GM08714 (cell line): ENCODE measurements around the gene DLG1.

ENCODE experiments used
- H3K4me3 ChIP-seq: fragments of 200-500 bp; sonication (Bioruptor generic); 2 replicates; pipeline ENCODE4 v1.5.1; 2014; ENCODE audit warnings: mild to moderate bottlenecking, low read length, inconsistent platforms
- ZNF274 ChIP-seq: IDR thresholded peaks from 2 replicates; pipeline ENCODE4 v1.6.1; 2012; ENCODE audit warnings: mild to moderate bottlenecking, low read depth, low read length

Gene DLG1

GRCh38 chr3:197151580-197151979 lies 146.8 kb downstream of the DLG1 start:
- no peak overlapping the region for H3K4me3 ChIP-seq
- no peak for TF ChIP-seq ZNF274

- no peak overlapping the region for H3K4me3 ChIP-seq
- no peak for TF ChIP-seq ZNF274
Measured at GRCh38 chr3:197149528-197149927, 148.9 kb downstream of the DLG1 start.

GRCh38 chr3:197144188-197144587 lies 154.2 kb downstream of the DLG1 start:
- no peak overlapping the region for H3K4me3 ChIP-seq
- TF ChIP-seq ZNF274: no peak

- no peak for TF ChIP-seq ZNF274
- no peak overlapping the region for H3K4me3 ChIP-seq
Measured at GRCh38 chr3:197139586-197139985, 158.8 kb downstream of the DLG1 start.

GRCh38 chr3:197137751-197138150 lies 160.7 kb downstream of the DLG1 start:
- H3K4me3 ChIP-seq: no peak overlapping the region
- TF ChIP-seq ZNF274: no peak

GRCh38 chr3:197136744-197137143 lies 161.7 kb downstream of the DLG1 start:
- no peak overlapping the region for H3K4me3 ChIP-seq
- TF ChIP-seq ZNF274: no peak

GRCh38 chr3:197135212-197135611 lies 163.2 kb downstream of the DLG1 start:
- no peak for TF ChIP-seq ZNF274
- no peak overlapping the region for H3K4me3 ChIP-seq

- H3K4me3 ChIP-seq: no peak overlapping the region
- TF ChIP-seq ZNF274: no peak
Measured at GRCh38 chr3:197132916-197133530, 165.4 kb downstream of the DLG1 start.

GRCh38 chr3:197125636-197126035 lies 172.8 kb downstream of the DLG1 start:
- TF ChIP-seq ZNF274: no peak
- no peak overlapping the region for H3K4me3 ChIP-seq

GRCh38 chr3:197124713-197125112 lies 173.7 kb downstream of the DLG1 start:
- no peak for TF ChIP-seq ZNF274
- no peak overlapping the region for H3K4me3 ChIP-seq

- TF ChIP-seq ZNF274: no peak
- H3K4me3 ChIP-seq: no peak overlapping the region
Measured at GRCh38 chr3:197122394-197122793, 176.0 kb downstream of the DLG1 start.

GRCh38 chr3:197117114-197117513 lies 181.3 kb downstream of the DLG1 start:
- TF ChIP-seq ZNF274: no peak
- H3K4me3 ChIP-seq: no peak overlapping the region

GRCh38 chr3:197114007-197114406 lies 184.4 kb downstream of the DLG1 start:
- no peak overlapping the region for H3K4me3 ChIP-seq
- TF ChIP-seq ZNF274: no peak

- no peak overlapping the region for H3K4me3 ChIP-seq
Measured at GRCh38 chr3:197111685-197112084, 186.7 kb downstream of the DLG1 start.

GRCh38 chr3:197105786-197106185 lies 192.6 kb downstream of the DLG1 start:
- H3K4me3 ChIP-seq: no peak overlapping the region
- no peak for TF ChIP-seq ZNF274

More at GRCh38 chr3:197111685-197112084, 186.7 kb downstream of the DLG1 start:
- no peak for TF ChIP-seq ZNF274

- no peak overlapping the region for H3K4me3 ChIP-seq
- TF ChIP-seq ZNF274: no peak
Measured at GRCh38 chr3:197104738-197105137, 193.7 kb downstream of the DLG1 start.

- H3K4me3 ChIP-seq: no peak overlapping the region
- no peak for TF ChIP-seq ZNF274
Measured at GRCh38 chr3:197103766-197104165, 194.6 kb downstream of the DLG1 start.
